ENCODE results near the gene C17orf107. TPM values are rescaled to one million over a fixed set of nuclear protein-coding genes. Genes with fewer than 3 reads are reported as not detected.

The C17orf107 gene
- total RNA-seq, 1 experiment from 2014 or later = 1.7 TPM

DNA sequence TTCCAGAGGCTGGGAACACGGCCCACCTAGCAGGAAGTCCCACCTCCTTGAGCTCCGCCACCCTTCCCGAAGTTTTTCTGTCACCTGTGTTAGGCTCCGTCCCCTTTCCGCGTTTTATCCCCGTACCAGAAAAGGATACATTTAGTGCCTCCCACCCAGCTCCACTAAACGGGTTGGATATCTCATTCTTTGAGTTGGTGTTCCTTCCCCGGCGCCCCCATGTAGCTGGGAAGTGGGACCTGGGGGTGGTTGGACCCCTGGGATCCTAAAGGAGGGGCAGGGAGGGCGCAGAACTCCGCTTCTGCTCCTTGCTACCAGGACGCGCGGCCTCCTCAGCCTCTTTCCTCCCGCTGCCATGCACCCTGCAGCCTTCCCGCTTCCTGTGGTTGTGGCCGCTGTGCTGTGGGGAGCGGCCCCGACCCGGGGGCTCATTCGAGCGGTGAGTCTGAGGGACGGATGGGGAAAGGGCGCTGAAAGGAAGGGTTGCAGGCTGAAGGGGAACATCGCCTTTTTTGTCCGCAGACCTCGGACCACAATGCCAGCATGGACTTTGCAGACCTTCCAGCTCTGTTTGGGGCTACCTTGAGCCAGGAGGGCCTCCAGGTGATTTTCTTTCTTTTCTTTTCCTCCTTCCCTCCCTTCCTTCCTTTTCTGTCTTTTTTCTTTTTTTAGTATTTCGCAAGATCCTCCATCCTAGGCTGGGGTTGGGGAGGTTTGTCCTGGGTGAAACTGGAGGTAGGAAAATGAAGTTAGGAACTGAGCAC, 41.4 kb downstream of the C17orf107 start:
- DNase-seq (ENCODE audit: low read depth, low spot score) = no peak
- Histone ChIP-seq H4K20me1 (ENCODE audit: insufficient read depth) (no peaks in the 10 kb centered on the region; the same call in 1 of the 2 replicates), H3K4me1 (ENCODE audit: control insufficient read depth in 1 of 2, insufficient read depth in 2 of 2, low read length in 2 of 2) (peaks cover 18 to 45% of the 10 kb centered on the region in 2 experiments), H3K9me2 (ENCODE audit: insufficient read depth) (no peaks in the 10 kb centered on the region), H3K4me2 (ENCODE audit: low read length) (peak overlapping the region; percentile 100), H3K36me3 (ENCODE audit: control insufficient read depth in 1 of 2, insufficient read depth in 2 of 2, low read length in 2 of 2) (peaks cover 5 to 28% of the 10 kb centered on the region in 2 experiments; a peak in 2 of 4 replicates), H3K79me2 (ENCODE audit: insufficient read depth, low read length) (peaks cover 73% of the 10 kb centered on the region), H3K27ac (ENCODE audit: low read depth, low read length) (peak overlapping the region; percentile 95), H2AFZ (ENCODE audit: low read depth, low read length, poor library complexity, severe bottlenecking) (no peak overlapping the region), H3K4me3 (replicated peaks in 1 of 2; ENCODE audit: low read depth in 1 of 2, low read length in 2 of 2) (peak overlapping the region; percentile 86 to 93), H3K9me3 (ENCODE audit: control insufficient read depth in 1 of 2, insufficient read depth in 1 of 2, low read depth in 1 of 2, low read length in 2 of 2) (no peaks in the 10 kb centered on the region), H3K27me3 (ENCODE audit: insufficient read depth, low read length) (no peaks in the 10 kb centered on the region), H3K9ac (ENCODE audit: low read length) (peak overlapping the region; percentile 96)
- TF ChIP-seq FOSL1 (IDR thresholded peaks at IDR 0.05; ENCODE audit: low read depth) (no peak), POLR2AphosphoS5 (IDR thresholded peaks at IDR 0.05; ENCODE audit: low read depth, low read length) (peak; percentile 64)
- ChIA-PET CTCF (interaction anchor here (0.8 to 2.4 kb wide), 8 partner anchors 8 to 230 kb away, joined by 3 to 15 read pairs (median 3); partner anchors contain the start of genes ARRB2, CHRNE, PFN1 and SPAG7), POLR2A (interaction anchor here (0.7 to 2.1 kb wide), 10 partner anchors 8 to 231 kb away, joined by 3 to 30 read pairs (median 6); partner anchors contain the start of genes ARRB2, CAMTA2, ENO3 and PFN1), RAD21 (ENCODE audit: low non-redundant PET in 1 of 2, low total read pairs in 2 of 2, uncharacterized antibody in 2 of 2, unreplicated experiment in 2 of 2) (interaction anchor here (1.5 to 2.1 kb wide), 3 partner anchors 27 to 31 kb away, joined by 6 to 11 read pairs (median 8); partner anchors contain the start of gene SPAG7 (in 2 of the 2))
- intact Hi-C loops (cut with micrococcal nuclease) = loop anchor here (1.0 kb wide), 2 partner anchors 8 to 27 kb away; partner anchors contain the start of genes PFN1 and SPAG7
- TSS peak; percentile 84 for BruUV-seq (replicated peaks)
- peak; percentile 62 for ATAC-seq

DNA sequence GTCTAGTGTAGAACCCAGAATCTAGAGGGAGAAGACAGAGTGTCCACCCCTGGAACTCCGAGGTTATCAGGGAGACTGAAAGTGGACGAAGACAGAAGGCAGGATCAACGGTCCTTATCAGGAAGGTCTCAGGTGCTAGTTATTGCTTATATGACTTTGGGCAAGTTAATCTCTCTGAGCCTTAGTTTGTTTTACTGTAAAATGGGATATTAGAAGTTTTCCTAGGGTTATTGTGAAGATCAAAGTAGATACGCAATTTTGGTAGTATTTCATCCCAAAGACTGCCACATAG, 41.9 kb downstream of the C17orf107 start:
- DNase-seq (ENCODE audit: low read depth, low spot score) = no peak
- TF ChIP-seq SP1 (IDR thresholded peaks at IDR 0.05; ENCODE audit: low read depth) (no peak), JUND (IDR thresholded peaks at IDR 0.05) (no peak), ZFX (IDR thresholded peaks at IDR 0.05) (no peak), ZNF274 (IDR thresholded peaks at IDR 0.05; ENCODE audit: low read depth, low read length) (no peak), FOSL1 (IDR thresholded peaks at IDR 0.05; ENCODE audit: low read depth) (no peak), CEBPB (IDR thresholded peaks at IDR 0.05; ENCODE audit: low read depth) (no peak), RAD21 (IDR thresholded peaks at IDR 0.05; ENCODE audit: low read depth) (no peak), EZH2phosphoT487 (IDR thresholded peaks at IDR 0.05; ENCODE audit: borderline replicate concordance) (no peak), YY1 (IDR thresholded peaks at IDR 0.05; ENCODE audit: extremely low read depth, insufficient replicate concordance, low read depth, low read length) (no peak), CBX3 (IDR thresholded peaks at IDR 0.05; ENCODE audit: low read depth) (no peak), TCF7L2 (IDR thresholded peaks at IDR 0.05; ENCODE audit: borderline replicate concordance, extremely low read depth, insufficient read depth, insufficient read length) (no peak)
- TF ChIP-seq, protein P1, sequence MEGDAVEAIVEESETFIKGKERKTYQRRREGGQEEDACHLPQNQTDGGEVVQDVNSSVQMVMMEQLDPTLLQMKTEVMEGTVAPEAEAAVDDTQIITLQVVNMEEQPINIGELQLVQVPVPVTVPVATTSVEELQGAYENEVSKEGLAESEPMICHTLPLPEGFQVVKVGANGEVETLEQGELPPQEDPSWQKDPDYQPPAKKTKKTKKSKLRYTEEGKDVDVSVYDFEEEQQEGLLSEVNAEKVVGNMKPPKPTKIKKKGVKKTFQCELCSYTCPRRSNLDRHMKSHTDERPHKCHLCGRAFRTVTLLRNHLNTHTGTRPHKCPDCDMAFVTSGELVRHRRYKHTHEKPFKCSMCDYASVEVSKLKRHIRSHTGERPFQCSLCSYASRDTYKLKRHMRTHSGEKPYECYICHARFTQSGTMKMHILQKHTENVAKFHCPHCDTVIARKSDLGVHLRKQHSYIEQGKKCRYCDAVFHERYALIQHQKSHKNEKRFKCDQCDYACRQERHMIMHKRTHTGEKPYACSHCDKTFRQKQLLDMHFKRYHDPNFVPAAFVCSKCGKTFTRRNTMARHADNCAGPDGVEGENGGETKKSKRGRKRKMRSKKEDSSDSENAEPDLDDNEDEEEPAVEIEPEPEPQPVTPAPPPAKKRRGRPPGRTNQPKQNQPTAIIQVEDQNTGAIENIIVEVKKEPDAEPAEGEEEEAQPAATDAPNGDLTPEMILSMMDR (IDR thresholded peaks at IDR 0.05 in 2 of 3, conservative IDR thresholded peaks at IDR 0.05 in 1 of 3; ENCODE audit: borderline replicate concordance in 1 of 3, insufficient read depth in 1 of 3, low read depth in 2 of 3, low read length in 2 of 3) = no peak
- TF ChIP-seq, protein P2, sequence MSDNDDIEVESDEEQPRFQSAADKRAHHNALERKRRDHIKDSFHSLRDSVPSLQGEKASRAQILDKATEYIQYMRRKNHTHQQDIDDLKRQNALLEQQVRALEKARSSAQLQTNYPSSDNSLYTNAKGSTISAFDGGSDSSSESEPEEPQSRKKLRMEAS (IDR thresholded peaks at IDR 0.05) = no peak
- TF ChIP-seq, protein P3, sequence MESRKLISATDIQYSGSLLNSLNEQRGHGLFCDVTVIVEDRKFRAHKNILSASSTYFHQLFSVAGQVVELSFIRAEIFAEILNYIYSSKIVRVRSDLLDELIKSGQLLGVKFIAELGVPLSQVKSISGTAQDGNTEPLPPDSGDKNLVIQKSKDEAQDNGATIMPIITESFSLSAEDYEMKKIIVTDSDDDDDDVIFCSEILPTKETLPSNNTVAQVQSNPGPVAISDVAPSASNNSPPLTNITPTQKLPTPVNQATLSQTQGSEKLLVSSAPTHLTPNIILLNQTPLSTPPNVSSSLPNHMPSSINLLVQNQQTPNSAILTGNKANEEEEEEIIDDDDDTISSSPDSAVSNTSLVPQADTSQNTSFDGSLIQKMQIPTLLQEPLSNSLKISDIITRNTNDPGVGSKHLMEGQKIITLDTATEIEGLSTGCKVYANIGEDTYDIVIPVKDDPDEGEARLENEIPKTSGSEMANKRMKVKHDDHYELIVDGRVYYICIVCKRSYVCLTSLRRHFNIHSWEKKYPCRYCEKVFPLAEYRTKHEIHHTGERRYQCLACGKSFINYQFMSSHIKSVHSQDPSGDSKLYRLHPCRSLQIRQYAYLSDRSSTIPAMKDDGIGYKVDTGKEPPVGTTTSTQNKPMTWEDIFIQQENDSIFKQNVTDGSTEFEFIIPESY (IDR thresholded peaks at IDR 0.05; ENCODE audit: extremely low read depth, insufficient replicate concordance, low read length) = no peak
- peak overlapping the region; percentile 96 for H3K9ac ChIP-seq (ENCODE audit: low read length)
- H2AFZ ChIP-seq (ENCODE audit: low read depth, low read length, poor library complexity, severe bottlenecking) = no peak overlapping the region
- peak overlapping the region; percentile 86 to 93 for H3K4me3 ChIP-seq (replicated peaks in 1 of 2; ENCODE audit: low read depth in 1 of 2, low read length in 2 of 2)
- ChIA-PET RAD21 (ENCODE audit: low non-redundant PET in 1 of 2, low total read pairs in 2 of 2, uncharacterized antibody in 2 of 2, unreplicated experiment in 2 of 2) (no interaction called here), CTCF (no interaction called here), POLR2A (interaction anchor here (1.0 to 2.1 kb wide), 2 partner anchors 46 to 121 kb away, joined by 3 to 7 read pairs; partner anchors contain the start of gene CAMTA2)
- ATAC-seq = no peak
- H3K36me3 ChIP-seq (ENCODE audit: control insufficient read depth in 1 of 2, insufficient read depth in 2 of 2, low read length in 2 of 2) = peaks cover 8 to 31% of the 10 kb centered on the region in 2 experiments; a peak in 2 of 4 replicates
- intact Hi-C loops (cut with micrococcal nuclease) = no loop called here
- H4K20me1 ChIP-seq (ENCODE audit: insufficient read depth) = peaks cover 3% of the 10 kb centered on the region; the same call in 1 of the 2 replicates
- peak overlapping the region; percentile 95 for H3K27ac ChIP-seq (ENCODE audit: low read depth, low read length)
- peaks cover 23 to 50% of the 10 kb centered on the region in 2 experiments for H3K4me1 ChIP-seq (ENCODE audit: control insufficient read depth in 1 of 2, insufficient read depth in 2 of 2, low read length in 2 of 2)
- H3K27me3 ChIP-seq (ENCODE audit: insufficient read depth, low read length) = no peaks in the 10 kb centered on the region
- no TSS peak for BruUV-seq (replicated peaks)
- H3K4me2 ChIP-seq (ENCODE audit: low read length) = peak overlapping the region; percentile 100
- H3K79me2 ChIP-seq (ENCODE audit: insufficient read depth, low read length) = peaks cover 78% of the 10 kb centered on the region
- H3K9me2 ChIP-seq (ENCODE audit: insufficient read depth) = no peaks in the 10 kb centered on the region
- no peaks in the 10 kb centered on the region for H3K9me3 ChIP-seq (ENCODE audit: control insufficient read depth in 1 of 2, insufficient read depth in 1 of 2, low read depth in 1 of 2, low read length in 2 of 2)
